ENCODE data around the gene SLC12A7. TPM values are rescaled to one million over a fixed set of nuclear protein-coding genes. Genes with fewer than 3 reads are reported as not detected.

SLC12A7 gene
- total RNA-seq, 1 experiment from 2014 or later, result 48.2 TPM

DNA sequence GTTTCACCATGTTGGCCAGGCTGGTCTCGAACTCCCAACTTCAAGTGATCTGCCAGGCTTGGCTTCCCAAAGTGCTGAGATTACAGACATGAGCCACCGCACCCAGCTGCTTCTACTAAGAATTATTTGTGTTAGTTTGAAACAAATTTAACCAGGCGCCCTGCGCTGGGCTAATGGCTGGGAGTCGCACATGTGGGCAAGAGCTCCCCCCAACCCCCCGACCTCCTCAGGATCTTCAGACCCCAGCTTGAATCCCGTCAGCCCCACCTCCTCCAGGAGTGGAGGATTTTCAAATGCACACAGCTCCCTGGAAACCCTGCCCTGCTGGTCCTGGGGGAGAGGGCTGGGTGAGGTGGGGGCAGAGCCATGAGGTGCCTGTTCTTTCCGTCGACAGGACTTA is 21.2 kb upstream of the SLC12A7 start:
- DNase-seq (no peak), ATAC-seq (no peak)
- ChIA-PET CTCF (no interaction called here), POLR2A (ENCODE audit: unreplicated experiment) (no interaction called here)
- BruUV-seq (replicated peaks), result no TSS peak
- H3K4me2 ChIP-seq (ENCODE audit: low read length), result no peak overlapping the region
- no peaks in the 10 kb centered on the region for H3F3A ChIP-seq (ENCODE audit: low read length, unreplicated experiment)
- no peaks in the 10 kb centered on the region for H4K20me1 ChIP-seq (ENCODE audit: low read length)
- H3K79me2 ChIP-seq (ENCODE audit: low read length), result no peaks in the 10 kb centered on the region
- peaks cover 31% of the 10 kb centered on the region for H3K4me1 ChIP-seq (ENCODE audit: insufficient read depth, low read length)
- no peaks in the 10 kb centered on the region for H3K9me3 ChIP-seq (ENCODE audit: low read length)
- intact Hi-C loops (cut with micrococcal nuclease), result no loop called here
- no peak overlapping the region for H2AFZ ChIP-seq (ENCODE audit: low read length)
- H3K36me3 ChIP-seq (ENCODE audit: low read depth, low read length), result no peaks in the 10 kb centered on the region
- TF ChIP-seq EZH2 (IDR thresholded peaks at IDR 0.05; ENCODE audit: low read length, unreplicated experiment) (no peak), EZH2phosphoT487 (IDR thresholded peaks at IDR 0.05; ENCODE audit: borderline replicate concordance, low read length) (no peak)
- H3K9me2 ChIP-seq (replicated peaks; ENCODE audit: low read length), result no peaks in the 10 kb centered on the region
- H3K27ac ChIP-seq (ENCODE audit: low read length), result no peak overlapping the region
- no peak overlapping the region for H3K9ac ChIP-seq (ENCODE audit: low read length)
- H3K4me3 ChIP-seq (ENCODE audit: low read length), result no peak overlapping the region
- no peaks in the 10 kb centered on the region for H3K27me3 ChIP-seq (ENCODE audit: low read length)

DNA sequence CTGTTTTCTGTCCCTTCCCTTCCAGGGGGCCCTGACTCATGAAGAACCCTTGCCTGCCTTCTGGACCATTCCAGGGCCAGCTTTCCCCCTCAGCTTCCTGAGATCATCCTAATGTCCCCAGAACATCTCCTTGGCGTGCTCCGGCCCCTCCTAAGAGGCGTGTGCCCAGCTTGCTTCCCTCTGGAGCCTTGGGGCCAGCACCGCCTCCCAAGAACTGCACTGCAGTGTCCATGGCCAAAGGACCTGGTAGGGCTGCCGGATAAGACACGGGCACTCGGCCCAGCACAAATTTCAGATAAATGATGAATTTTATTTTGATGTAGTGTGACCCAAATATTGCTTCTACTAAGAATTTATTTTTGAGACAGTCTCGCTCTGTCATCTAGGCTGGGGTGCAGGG is 20.7 kb upstream of the SLC12A7 start:
- no TSS peak for BruUV-seq (replicated peaks)
- no peak overlapping the region for H2AFZ ChIP-seq (ENCODE audit: low read length)
- H3K9me2 ChIP-seq (replicated peaks; ENCODE audit: low read length), result no peaks in the 10 kb centered on the region
- ATAC-seq, result no peak
- DNase-seq, result no peak
- no peaks in the 10 kb centered on the region for H3K36me3 ChIP-seq (ENCODE audit: low read depth, low read length)
- no peak overlapping the region for H3K4me2 ChIP-seq (ENCODE audit: low read length)
- no peaks in the 10 kb centered on the region for H3K9me3 ChIP-seq (ENCODE audit: low read length)
- peaks cover 37% of the 10 kb centered on the region for H3K4me1 ChIP-seq (ENCODE audit: insufficient read depth, low read length)
- TF ChIP-seq, protein P1, sequence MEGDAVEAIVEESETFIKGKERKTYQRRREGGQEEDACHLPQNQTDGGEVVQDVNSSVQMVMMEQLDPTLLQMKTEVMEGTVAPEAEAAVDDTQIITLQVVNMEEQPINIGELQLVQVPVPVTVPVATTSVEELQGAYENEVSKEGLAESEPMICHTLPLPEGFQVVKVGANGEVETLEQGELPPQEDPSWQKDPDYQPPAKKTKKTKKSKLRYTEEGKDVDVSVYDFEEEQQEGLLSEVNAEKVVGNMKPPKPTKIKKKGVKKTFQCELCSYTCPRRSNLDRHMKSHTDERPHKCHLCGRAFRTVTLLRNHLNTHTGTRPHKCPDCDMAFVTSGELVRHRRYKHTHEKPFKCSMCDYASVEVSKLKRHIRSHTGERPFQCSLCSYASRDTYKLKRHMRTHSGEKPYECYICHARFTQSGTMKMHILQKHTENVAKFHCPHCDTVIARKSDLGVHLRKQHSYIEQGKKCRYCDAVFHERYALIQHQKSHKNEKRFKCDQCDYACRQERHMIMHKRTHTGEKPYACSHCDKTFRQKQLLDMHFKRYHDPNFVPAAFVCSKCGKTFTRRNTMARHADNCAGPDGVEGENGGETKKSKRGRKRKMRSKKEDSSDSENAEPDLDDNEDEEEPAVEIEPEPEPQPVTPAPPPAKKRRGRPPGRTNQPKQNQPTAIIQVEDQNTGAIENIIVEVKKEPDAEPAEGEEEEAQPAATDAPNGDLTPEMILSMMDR (conservative IDR thresholded peaks at IDR 0.05; ENCODE audit: low read depth, low read length), result no peak
- no peak for TF ChIP-seq EZH2 (IDR thresholded peaks at IDR 0.05; ENCODE audit: low read length, unreplicated experiment)
- no peak for TF ChIP-seq EZH2phosphoT487 (IDR thresholded peaks at IDR 0.05; ENCODE audit: borderline replicate concordance, low read length)
- CTCF ChIA-PET, result no interaction called here
- no peaks in the 10 kb centered on the region for H3K27me3 ChIP-seq (ENCODE audit: low read length)
- no peaks in the 10 kb centered on the region for H3F3A ChIP-seq (ENCODE audit: low read length, unreplicated experiment)
- no peaks in the 10 kb centered on the region for H3K79me2 ChIP-seq (ENCODE audit: low read length)
- no peak overlapping the region for H3K4me3 ChIP-seq (ENCODE audit: low read length)
- no peak overlapping the region for H3K27ac ChIP-seq (ENCODE audit: low read length)
- intact Hi-C loops (cut with micrococcal nuclease), result no loop called here
- H4K20me1 ChIP-seq (ENCODE audit: low read length), result no peaks in the 10 kb centered on the region
- no peak overlapping the region for H3K9ac ChIP-seq (ENCODE audit: low read length)
- POLR2A ChIA-PET (ENCODE audit: unreplicated experiment), result no interaction called here

DNA sequence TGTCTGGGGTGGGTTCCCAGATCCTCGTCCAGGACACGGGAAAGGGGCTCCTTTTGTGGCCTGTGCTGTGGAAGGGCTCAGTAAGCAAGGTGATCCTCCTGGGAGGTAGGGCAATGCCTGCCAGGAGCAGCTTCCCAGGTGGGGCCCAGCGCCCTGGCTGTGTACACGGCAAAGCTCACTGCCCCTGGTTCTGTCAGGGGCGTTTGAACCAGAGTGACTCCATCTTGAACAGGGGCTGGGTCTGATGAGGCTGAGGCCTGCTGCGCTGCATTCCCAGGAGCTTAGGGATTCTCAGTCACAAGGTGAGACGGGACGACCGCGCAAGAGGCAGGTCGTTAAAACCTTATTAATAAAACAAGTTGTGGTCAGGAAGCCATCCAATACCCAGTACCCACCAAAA is 19.9 kb upstream of the SLC12A7 start:
- peaks cover 42% of the 10 kb centered on the region for H3K4me1 ChIP-seq (ENCODE audit: insufficient read depth, low read length)
- no peaks in the 10 kb centered on the region for H3K27me3 ChIP-seq (ENCODE audit: low read length)
- ATAC-seq, result no peak
- intact Hi-C loops (cut with micrococcal nuclease), result no loop called here
- no peaks in the 10 kb centered on the region for H3K36me3 ChIP-seq (ENCODE audit: low read depth, low read length)
- no peaks in the 10 kb centered on the region for H3K79me2 ChIP-seq (ENCODE audit: low read length)
- H3K9ac ChIP-seq (ENCODE audit: low read length), result no peak overlapping the region
- no peak overlapping the region for H3K4me2 ChIP-seq (ENCODE audit: low read length)
- no peaks in the 10 kb centered on the region for H3F3A ChIP-seq (ENCODE audit: low read length, unreplicated experiment)
- ChIA-PET CTCF (no interaction called here), POLR2A (ENCODE audit: unreplicated experiment) (interaction anchor here (0.6 kb wide), 1 partner anchor 23 kb away, joined by 3 read pairs; no protein-coding TSS in a partner anchor)
- no peaks in the 10 kb centered on the region for H3K9me3 ChIP-seq (ENCODE audit: low read length)
- H3K9me2 ChIP-seq (replicated peaks; ENCODE audit: low read length), result no peaks in the 10 kb centered on the region
- no TSS peak for BruUV-seq (replicated peaks)
- H3K27ac ChIP-seq (ENCODE audit: low read length), result no peak overlapping the region
- DNase-seq, result no peak
- H2AFZ ChIP-seq (ENCODE audit: low read length), result no peak overlapping the region
- H3K4me3 ChIP-seq (ENCODE audit: low read length), result no peak overlapping the region
- no peaks in the 10 kb centered on the region for H4K20me1 ChIP-seq (ENCODE audit: low read length)
- TF ChIP-seq EZH2phosphoT487 (IDR thresholded peaks at IDR 0.05; ENCODE audit: borderline replicate concordance, low read length) (no peak), EZH2 (IDR thresholded peaks at IDR 0.05; ENCODE audit: low read length, unreplicated experiment) (no peak)
- TF ChIP-seq, protein P1 (conservative IDR thresholded peaks at IDR 0.05; ENCODE audit: low read depth, low read length), result no peak

All from PC-3 (cell line).